H4 (cell line): ENCODE results near the gene DNAJC8. TPM values are rescaled to one million over a fixed set of nuclear protein-coding genes. Genes with fewer than 3 reads are reported as not detected.

Experiments
- DNase-seq: peaks from one replicate; pipeline ENCODE4 v3.0.0-alpha.2; 2015; ENCODE audit warnings: low spot score
- total RNA-seq: library from RNA; depleted of rRNA; stranded (reverse); fragments of >200 nt; shearing (Covaris generic); gene quantifications from 2 replicates; pipeline ENCODE4 v1.2.3, GENCODE V29; 2014

Gene DNAJC8
- total RNA-seq, 1 experiment from 2014 or later, result 118 TPM

DNA sequence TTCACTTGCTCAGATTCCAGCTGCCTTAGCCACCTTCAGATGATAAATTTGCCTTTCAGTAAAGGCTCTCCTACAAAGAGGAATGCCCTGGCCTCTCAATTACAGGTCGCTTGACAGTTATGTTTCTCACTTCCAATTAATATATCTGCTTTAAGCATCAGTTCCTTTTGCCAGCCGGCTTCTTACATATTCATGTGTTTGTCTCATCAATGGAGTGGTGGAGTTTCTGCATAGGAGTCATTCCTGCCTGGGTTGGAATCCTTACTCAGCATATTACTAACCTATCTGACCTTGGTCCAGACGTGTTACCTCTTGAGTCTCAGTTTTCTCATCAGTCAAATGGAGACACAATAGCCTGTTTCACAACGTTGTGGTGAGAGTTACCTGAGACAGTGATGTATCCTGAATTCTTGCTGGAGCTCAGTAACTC, 17.1 kb upstream of the DNAJC8 start:
- DNase-seq, result no peak

DNA sequence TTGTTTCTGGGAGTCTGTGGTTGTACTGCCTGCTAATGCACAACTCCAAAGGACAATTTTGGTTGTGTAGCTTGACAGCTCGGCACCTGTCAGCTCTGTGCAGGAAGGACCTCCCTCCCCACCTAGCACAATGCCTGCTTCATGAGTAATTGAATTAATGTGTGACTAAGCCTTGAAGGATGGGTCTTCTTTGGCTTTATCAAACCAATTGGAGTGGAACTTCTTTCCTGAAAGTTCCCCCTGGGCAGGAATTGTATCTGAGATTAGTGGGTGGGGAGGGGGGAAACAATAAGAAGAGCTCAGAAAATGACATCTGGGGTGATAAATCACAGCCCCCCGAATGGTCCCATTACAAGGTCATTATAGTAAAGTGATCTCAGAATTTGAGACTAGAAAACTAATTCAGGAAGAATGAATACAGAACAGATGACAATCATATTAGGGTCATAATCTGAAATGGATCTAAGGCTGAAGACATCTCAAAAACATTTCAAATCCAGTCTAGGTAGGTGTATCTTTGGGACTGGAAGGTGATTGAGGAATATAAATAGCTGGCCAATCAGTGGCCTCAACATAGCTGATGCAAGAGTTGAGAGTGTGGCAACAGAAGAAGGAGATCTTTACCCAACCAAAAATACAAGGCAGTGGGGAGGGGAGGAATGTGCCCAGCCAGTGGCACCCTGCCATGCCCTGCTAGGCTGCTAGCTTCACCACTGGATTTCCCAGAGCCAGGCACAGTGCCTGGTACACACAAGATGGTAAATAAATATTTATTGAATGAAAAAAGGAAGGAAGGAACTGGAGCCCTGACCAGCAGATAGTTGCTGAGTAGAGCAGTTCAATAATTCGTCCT, 16.4 kb upstream of the DNAJC8 start:
- DNase-seq, result peak; percentile 87

DNA sequence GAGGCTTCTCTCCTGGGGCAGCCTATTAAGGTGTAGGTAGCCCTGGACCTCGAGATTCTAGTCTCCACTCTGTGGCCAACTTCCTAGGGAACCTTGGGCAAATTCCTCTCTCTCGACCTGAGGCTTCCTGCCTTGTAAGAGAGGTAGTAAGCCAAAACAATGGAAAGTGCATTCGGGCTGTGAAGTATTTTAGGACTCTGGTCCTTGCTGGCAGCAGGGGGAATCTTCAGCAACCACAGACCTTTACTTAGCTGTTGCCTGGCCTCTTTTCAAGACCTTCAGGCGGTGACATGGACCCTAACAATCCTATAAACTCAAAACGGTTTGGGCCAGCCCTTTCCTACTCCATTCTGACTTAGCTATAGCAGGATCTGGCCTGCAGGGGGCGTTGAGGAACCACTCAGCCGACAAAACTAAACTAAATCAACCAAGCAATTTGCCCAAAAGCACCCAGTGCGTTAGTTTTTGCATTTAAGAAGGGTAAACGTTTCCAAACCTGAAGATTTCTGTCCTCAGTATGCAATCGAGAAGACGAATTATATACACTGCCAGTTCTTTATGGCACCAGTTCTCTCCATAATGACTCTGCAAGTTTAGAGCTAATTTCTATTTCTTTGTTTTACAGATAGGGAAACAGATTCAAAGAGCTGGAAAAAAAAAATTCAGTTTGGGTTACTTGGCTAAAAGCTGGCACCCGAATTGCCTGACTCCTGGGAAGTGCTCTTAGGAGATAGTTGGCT, 15.6 kb upstream of the DNAJC8 start:
- peak; percentile 76 for DNase-seq

- DNase-seq, result no peak
These were observed 14.9 kb upstream of the DNAJC8 start for GRCh38 chr1:28247612-28248272.

GRCh38 chr1:28246427-28246832, 13.6 kb upstream of the DNAJC8 start:
- DNase-seq, result no peak

GRCh38 chr1:28244549-28245251, 11.9 kb upstream of the DNAJC8 start:
- DNase-seq, result no peak

- no peak for DNase-seq
These were observed 11.0 kb upstream of the DNAJC8 start for GRCh38 chr1:28243685-28244311.

DNA sequence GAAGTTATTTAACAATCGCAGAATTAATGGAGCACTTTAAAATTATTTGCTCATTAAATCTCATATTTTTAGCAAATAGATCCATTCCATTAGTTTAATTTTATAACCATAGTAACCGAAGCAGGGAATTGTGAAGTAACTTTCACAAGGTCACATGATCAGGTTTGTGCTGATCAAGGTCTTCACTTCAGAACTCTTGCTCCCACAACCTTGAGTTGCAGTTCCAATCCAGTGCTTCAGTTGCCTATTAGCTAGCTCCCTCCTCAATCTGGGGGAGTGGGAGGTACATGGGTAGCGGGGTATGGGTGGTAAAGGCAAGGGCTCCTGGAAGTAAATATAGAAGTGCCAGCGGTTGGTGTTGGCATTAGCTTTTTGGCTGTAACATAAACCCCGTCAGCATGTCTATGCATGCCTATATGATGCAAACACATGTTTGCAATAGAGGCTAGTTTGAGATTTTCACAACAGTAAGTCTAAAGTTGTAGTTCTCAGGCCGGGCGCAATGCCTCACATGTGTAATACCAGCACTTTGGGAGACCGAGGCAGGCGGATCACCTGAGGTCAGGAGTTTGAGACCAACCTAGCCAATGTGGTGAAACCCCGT, 8.9 kb upstream of the DNAJC8 start:
- DNase-seq, result no peak

- DNase-seq, result no peak
These were observed 7.2 kb upstream of the DNAJC8 start for GRCh38 chr1:28240024-28240423.

GRCh38 chr1:28239004-28239403, 6.2 kb upstream of the DNAJC8 start:
- no peak for DNase-seq

DNA sequence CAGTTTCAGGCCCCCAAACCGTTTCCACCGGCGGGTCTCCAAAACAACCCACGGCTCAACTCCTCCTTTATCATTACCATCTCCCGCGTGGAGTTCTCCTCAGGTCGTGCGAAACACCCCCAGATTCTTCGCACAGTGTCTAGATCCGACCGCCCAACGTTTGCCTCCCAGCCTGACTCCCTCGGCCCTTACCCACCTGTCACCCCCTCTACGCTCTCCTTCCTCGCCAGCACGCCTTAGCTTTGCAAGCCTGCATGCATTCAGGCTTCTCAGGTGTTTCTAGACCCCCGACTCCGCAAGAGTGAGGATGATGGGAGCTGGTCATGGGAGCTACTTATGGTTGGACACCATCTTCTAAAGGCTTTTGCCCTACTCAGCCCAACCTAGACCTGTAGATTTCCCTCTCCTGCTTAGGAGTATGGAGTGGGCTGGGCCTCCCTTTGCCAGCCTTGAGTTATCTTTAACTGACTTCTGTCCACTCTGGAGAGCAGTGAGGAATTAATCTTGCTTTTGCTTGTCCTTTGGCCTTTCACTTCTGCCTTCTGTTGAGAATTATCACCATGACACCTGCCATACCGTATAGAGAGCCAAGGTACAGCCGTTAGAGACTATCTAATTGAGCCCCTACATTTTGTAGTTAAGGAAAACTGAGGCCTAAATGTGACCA, 4.0 kb upstream of the DNAJC8 start:
- DNase-seq, result no peak

GRCh38 chr1:28235755-28236655, 3.2 kb upstream of the DNAJC8 start, which contains the start of gene ATP5IF1:
Gene ATP5IF1 (plus strand): TSS chr1:28236124. CDS start chr1:28236184, 60 bp downstream.
- DNase-seq, result peak; percentile 96

GRCh38 chr1:28233264-28233606, 406 bp upstream of the DNAJC8 start:
- no peak for DNase-seq

GRCh38 chr1:28229996-28230395, 2.8 kb downstream of the DNAJC8 start:
- no peak for DNase-seq

- no peak for DNase-seq
These were observed 3.7 kb downstream of the DNAJC8 start for GRCh38 chr1:28229089-28229488.

- no peak for DNase-seq
These were observed 19.5 kb downstream of the DNAJC8 start for GRCh38 chr1:28213315-28213714.

DNA sequence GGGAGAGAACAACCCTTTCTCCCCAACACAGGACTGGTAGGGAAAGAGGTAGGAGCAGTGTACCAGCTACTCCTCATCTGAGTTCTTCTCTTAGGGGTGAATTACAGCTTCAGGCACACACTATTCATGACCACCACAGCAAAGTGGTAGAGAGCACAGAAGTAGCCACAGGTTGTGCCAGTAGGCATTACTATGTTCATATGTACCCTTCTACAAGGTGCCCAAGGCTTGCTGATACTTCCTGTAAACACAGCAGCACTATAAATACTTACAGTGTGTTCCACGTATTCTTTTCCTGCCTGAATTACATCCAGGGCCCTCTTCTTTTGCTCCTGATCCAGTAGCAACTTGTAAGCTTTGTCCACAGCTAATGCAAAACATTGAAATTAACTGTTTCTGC, 23.1 kb downstream of the DNAJC8 start:
- no peak for DNase-seq

DNA sequence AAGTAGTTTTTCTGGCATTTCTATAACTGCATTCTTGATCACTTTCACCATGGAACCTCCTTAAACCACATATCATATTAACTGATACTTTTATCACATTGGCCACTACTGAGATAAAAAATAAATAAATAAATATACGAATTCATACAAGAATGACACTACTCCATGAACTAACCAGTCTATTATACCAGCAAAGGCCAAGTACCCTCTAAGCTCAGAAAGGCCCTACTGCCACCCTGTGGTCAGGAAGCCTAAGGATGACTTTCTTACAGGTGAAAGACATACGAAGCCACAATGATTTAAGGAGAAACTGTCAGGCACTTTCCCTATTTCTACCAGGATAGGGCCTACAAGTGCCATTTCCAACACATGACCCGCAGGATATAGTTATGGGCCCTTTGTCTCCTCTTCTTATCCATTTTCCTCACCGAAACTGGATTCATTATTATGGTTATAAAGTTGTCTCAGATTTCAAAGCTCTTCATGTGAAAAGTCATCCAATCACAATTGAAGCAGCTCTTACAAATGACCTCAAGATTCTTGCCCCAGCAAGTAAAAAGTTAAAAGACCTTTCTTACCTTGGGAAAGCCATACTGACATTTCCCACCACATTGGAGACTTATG, 23.9 kb downstream of the DNAJC8 start:
- peak; percentile 61 for DNase-seq

GRCh38 chr1:28205243-28205642, 27.6 kb downstream of the DNAJC8 start:
- DNase-seq, result no peak
